ENCODE data around the gene ADAMTSL3.
"Not testable (repeated sequence)": the region's sequence is repeated elsewhere in the genome, so short reads cannot be mapped to it uniquely, and the experiment has no call there.

DNA sequence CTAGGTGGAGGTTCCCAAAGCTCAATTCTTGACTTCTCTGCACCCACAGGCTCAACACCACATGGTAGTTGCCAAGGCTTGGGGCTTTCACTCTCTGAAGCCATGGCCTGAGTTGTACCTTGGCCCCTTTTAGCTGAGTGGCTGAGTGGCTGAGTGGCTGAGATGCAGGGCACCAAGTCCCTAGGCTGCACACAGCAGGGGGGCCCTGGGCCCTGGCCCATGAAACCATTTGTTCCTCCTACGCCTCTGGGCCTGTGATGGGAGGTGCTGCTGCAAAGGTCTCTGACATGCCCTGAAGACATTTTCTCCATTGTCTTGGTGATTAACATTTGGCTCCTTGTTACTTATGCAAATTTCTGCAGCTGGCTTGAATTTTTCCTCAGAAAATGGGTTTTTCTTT lies 103.4 kb downstream of the ADAMTSL3 start:
- TF ChIP-seq, protein P1, sequence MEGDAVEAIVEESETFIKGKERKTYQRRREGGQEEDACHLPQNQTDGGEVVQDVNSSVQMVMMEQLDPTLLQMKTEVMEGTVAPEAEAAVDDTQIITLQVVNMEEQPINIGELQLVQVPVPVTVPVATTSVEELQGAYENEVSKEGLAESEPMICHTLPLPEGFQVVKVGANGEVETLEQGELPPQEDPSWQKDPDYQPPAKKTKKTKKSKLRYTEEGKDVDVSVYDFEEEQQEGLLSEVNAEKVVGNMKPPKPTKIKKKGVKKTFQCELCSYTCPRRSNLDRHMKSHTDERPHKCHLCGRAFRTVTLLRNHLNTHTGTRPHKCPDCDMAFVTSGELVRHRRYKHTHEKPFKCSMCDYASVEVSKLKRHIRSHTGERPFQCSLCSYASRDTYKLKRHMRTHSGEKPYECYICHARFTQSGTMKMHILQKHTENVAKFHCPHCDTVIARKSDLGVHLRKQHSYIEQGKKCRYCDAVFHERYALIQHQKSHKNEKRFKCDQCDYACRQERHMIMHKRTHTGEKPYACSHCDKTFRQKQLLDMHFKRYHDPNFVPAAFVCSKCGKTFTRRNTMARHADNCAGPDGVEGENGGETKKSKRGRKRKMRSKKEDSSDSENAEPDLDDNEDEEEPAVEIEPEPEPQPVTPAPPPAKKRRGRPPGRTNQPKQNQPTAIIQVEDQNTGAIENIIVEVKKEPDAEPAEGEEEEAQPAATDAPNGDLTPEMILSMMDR (IDR thresholded peaks at IDR 0.05; ENCODE audit: insufficient read depth, low read depth, low read length): not testable (repeated sequence)
- TF ChIP-seq EZH2 (IDR thresholded peaks at IDR 0.05; ENCODE audit: insufficient read depth, low read length): not testable (repeated sequence)

All from astrocyte (in vitro differentiated cells and primary cell).